ENCODE data around the gene FADS1. TPM values are rescaled to one million over a fixed set of nuclear protein-coding genes. Genes with fewer than 3 reads are reported as not detected.
A peak's percentile ranks its signal among the peaks of the same experiment; 100 is the strongest.

Gene FADS1
- total and polyA plus RNA-seq, 2 of the 8 experiments (the other 6 are each of a cell fraction or from before 2014, with no cell fraction given), result 115 to 141 TPM

DNA sequence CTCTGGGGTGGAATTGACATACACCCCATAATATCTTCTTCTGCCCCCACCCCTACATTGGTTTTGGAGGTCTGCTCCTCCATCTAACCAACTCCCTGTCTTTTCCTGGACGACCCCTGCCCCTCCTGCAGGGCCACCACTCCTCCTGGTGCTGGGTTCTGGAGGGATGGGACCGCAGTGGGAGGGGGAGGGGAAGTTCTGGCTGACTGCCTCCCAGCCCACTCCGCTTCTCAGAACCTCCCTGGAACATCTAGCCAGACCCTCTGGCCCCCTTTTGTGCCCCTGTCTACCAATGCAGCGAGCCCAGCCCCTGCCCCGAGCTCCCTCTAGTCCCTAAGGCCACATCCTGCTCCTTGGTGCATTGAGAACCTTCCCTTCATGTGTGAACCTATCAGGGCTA is 63.1 kb downstream of the FADS1 start:
- H2AFZ ChIP-seq (ENCODE audit: low read length), result no peak overlapping the region
- no peak overlapping the region for H3K56ac ChIP-seq (replicated peaks; ENCODE audit: insufficient read length, low read depth, low read length)
- no peak overlapping the region for H3K18ac ChIP-seq (ENCODE audit: extremely low read depth, low read length)
- H2BK15ac ChIP-seq (ENCODE audit: low read length), result 0 out of 2 replicates have a peak overlapping the region, but pooled peaks have one; percentile 53
- no peak overlapping the region for H3K4me3 ChIP-seq (ENCODE audit: extremely low read depth in 1 of 4, insufficient read depth in 2 of 4, low read depth in 3 of 4, low read length in 4 of 4)
- no peak overlapping the region for H3K9ac ChIP-seq (replicated peaks in 1 of 4; ENCODE audit: extremely low read depth in 1 of 4, low read depth in 3 of 4, low read length in 3 of 4)
- H4K91ac ChIP-seq (replicated peaks; ENCODE audit: insufficient read length, low read length), result no peak overlapping the region
- H3K36me3 ChIP-seq (ENCODE audit: control insufficient read depth in 2 of 4, insufficient read depth in 4 of 4, low read length in 3 of 4), result no peaks in the 10 kb centered on the region
- no peak overlapping the region for H2BK120ac ChIP-seq (replicated peaks; ENCODE audit: low read depth, low read length)
- H2AK5ac ChIP-seq (ENCODE audit: low read depth, low read length), result no peak overlapping the region
- H3K27ac ChIP-seq (ENCODE audit: low read depth, low read length), result no peak overlapping the region
- no peak overlapping the region for H2BK5ac ChIP-seq (ENCODE audit: low read depth, low read length)
- FAIRE-seq (no peak), DNase-seq (ENCODE audit: low read depth in 1 of 2, low spot score in 2 of 2) (no peak)
- no peak overlapping the region; a peak in 1 of 4 replicates for H3K4me2 ChIP-seq (ENCODE audit: insufficient read depth in 1 of 2, low read depth in 2 of 2, low read length in 2 of 2)
- H4K5ac ChIP-seq (ENCODE audit: insufficient read length, low read depth, low read length), result no peak overlapping the region
- H3K4me1 ChIP-seq (replicated peaks in 1 of 4; ENCODE audit: control insufficient read depth in 3 of 4, insufficient read depth in 4 of 4, low read length in 3 of 4), result peaks cover 6 to 26% (median 21%) of the 10 kb centered on the region in 4 experiments
- H3K23ac ChIP-seq (ENCODE audit: insufficient read length), result no peak overlapping the region
- H3K23me2 ChIP-seq (ENCODE audit: low read depth, low read length), result no peaks in the 10 kb centered on the region; the same call in 1 of the 2 replicates
- peaks cover 0 to 1% of the 10 kb centered on the region in 2 experiments for H4K20me1 ChIP-seq (replicated peaks in 1 of 2; ENCODE audit: control insufficient read depth in 1 of 2, insufficient read depth in 2 of 2, low read length in 2 of 2)
- H3K14ac ChIP-seq (ENCODE audit: insufficient read length), result no peak overlapping the region
- H3K79me2 ChIP-seq (ENCODE audit: control insufficient read depth in 1 of 2, insufficient read depth in 2 of 2, low read length in 2 of 2), result no peaks in the 10 kb centered on the region
- WGBS, 2 experiments (ENCODE audit: extremely low coverage in 1 of 2, insufficient coverage in 1 of 2, insufficient read length in 1 of 2, insufficient replicate concordance in 2 of 2, low coverage in 1 of 2, low lambda C conversion rate in 2 of 2, missing lambda C conversion rate in 1 of 2), result 85% methylated on average over 5 of the region's 5 CpGs; no CpG with 5 or more reads in 1 of the 2 experiments
- POLR2A ChIA-PET (ENCODE audit: partially characterized antibody), result interaction anchor here (1.5 to 2.0 kb wide), 5 partner anchors 11 to 53 kb away, joined by 3 to 10 read pairs (median 6); partner anchors contain the start of genes FEN1 and TMEM258
- H2BK12ac ChIP-seq (ENCODE audit: low read depth, low read length), result peak overlapping the region; percentile 39; the same call in 1 of the 2 replicates
- H3K4ac ChIP-seq (replicated peaks; ENCODE audit: insufficient read length, low read depth, low read length), result no peak overlapping the region
- CTCF ChIA-PET (ENCODE audit: partially characterized antibody), result interaction anchor here (0.7 to 6.0 kb wide), 10 partner anchors 9 to 210 kb away, joined by 3 to 48 read pairs (median 7); partner anchors contain the start of genes FEN1 and TMEM258
- H3K27me3 ChIP-seq (replicated peaks in 1 of 4; ENCODE audit: control insufficient read depth in 3 of 4, extremely low read depth in 1 of 4, insufficient read depth in 3 of 4, low read length in 3 of 4), result peaks cover 4 to 21% (median 16%) of the 10 kb centered on the region in 4 experiments
- H4K8ac ChIP-seq (ENCODE audit: extremely low read depth, insufficient read depth, low read length), result no peak overlapping the region; the same call in 1 of the 2 replicates
- H2BK20ac ChIP-seq (ENCODE audit: low read length), result no peak overlapping the region
- no peaks in the 10 kb centered on the region for H3K9me3 ChIP-seq (ENCODE audit: insufficient read depth in 2 of 2, low read depth in 1 of 2, low read length in 1 of 2)
- no peaks in the 10 kb centered on the region for H3K79me1 ChIP-seq (ENCODE audit: low read depth, low read length)
- TF ChIP-seq, protein P1, sequence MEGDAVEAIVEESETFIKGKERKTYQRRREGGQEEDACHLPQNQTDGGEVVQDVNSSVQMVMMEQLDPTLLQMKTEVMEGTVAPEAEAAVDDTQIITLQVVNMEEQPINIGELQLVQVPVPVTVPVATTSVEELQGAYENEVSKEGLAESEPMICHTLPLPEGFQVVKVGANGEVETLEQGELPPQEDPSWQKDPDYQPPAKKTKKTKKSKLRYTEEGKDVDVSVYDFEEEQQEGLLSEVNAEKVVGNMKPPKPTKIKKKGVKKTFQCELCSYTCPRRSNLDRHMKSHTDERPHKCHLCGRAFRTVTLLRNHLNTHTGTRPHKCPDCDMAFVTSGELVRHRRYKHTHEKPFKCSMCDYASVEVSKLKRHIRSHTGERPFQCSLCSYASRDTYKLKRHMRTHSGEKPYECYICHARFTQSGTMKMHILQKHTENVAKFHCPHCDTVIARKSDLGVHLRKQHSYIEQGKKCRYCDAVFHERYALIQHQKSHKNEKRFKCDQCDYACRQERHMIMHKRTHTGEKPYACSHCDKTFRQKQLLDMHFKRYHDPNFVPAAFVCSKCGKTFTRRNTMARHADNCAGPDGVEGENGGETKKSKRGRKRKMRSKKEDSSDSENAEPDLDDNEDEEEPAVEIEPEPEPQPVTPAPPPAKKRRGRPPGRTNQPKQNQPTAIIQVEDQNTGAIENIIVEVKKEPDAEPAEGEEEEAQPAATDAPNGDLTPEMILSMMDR (IDR thresholded peaks at IDR 0.05; ENCODE audit: control extremely low read depth in 1 of 3, insufficient read depth in 1 of 3, low read depth in 1 of 3, low read length in 3 of 3), result no peak
- TF ChIP-seq TEAD4 (IDR thresholded peaks at IDR 0.05; ENCODE audit: low read depth, low read length) (no peak), SP2 (IDR thresholded peaks at IDR 0.05; ENCODE audit: low read length) (no peak), ZNF274 (IDR thresholded peaks at IDR 0.05; ENCODE audit: borderline replicate concordance, extremely low read depth, low read length) (no peak), CTBP2 (IDR thresholded peaks at IDR 0.05; ENCODE audit: borderline replicate concordance, insufficient read depth, insufficient read length, low read length) (no peak), HDAC2 (IDR thresholded peaks at IDR 0.05; ENCODE audit: borderline replicate concordance in 1 of 2, low read depth in 2 of 2, low read length in 2 of 2) (no peak), RXRA (IDR thresholded peaks at IDR 0.05; ENCODE audit: insufficient read depth, low read depth, low read length) (no peak), POU5F1 (IDR thresholded peaks at IDR 0.05; ENCODE audit: low read depth, low read length) (no peak), KDM1A (IDR thresholded peaks at IDR 0.05; ENCODE audit: borderline replicate concordance, low read length) (no peak), GTF2F1 (IDR thresholded peaks at IDR 0.05; ENCODE audit: borderline replicate concordance, low read depth, low read length) (no peak)
